T-helper 1 cell treated with Interleukin-12 subunit alpha and Interleukin-12 subunit beta and Interleukin-4 antibody, amounts not matched to agents 30 μg/mL and 1 μg/mL, for 36 hours (primary cell): ENCODE measurements around the gene RBFOX2.

Experiments used
- H3K27ac Mint-ChIP-seq: one replicate; pipeline ENCODE4 v1.8.0; 2021; ENCODE audit warnings: mild to moderate bottlenecking, mixed read lengths
- H3K27me3 Mint-ChIP-seq: one replicate; pipeline ENCODE4 v1.8.0; 2021; ENCODE audit warnings: low read depth, mixed read lengths
- H3K36me3 Mint-ChIP-seq: one replicate; pipeline ENCODE4 v1.8.0; 2021; ENCODE audit warnings: low read depth, mixed read lengths
- H3K4me1 Mint-ChIP-seq: one replicate; pipeline ENCODE4 v1.8.0; 2021; ENCODE audit warnings: low read depth, mixed read lengths
- H3K4me3 Mint-ChIP-seq: one replicate; pipeline ENCODE4 v1.8.0; 2021; ENCODE audit warnings: mild to moderate bottlenecking, moderate library complexity, mixed read lengths
- H3K9me3 Mint-ChIP-seq: one replicate; pipeline ENCODE4 v1.8.0; 2021; ENCODE audit warnings: mixed read lengths

Gene RBFOX2

DNA sequence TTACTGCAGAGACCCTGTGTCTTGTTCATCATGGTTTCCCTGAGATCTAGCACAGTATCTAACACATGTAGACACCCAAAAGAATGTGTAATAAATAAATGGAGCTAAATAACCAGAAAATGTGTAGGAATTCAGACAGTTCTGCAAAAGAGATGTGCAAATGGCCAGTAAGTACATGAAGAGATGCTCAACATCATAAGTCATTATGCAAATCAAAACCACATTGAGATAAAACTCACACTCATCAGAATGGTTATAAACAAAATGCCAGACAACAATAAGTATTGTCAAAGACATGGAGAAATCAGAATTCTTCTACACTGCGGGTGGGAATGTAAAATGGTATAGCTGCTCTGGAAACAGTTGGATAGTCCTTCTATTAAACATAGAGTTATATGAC is 88.5 kb downstream of the RBFOX2 start:
- Mint-ChIP-seq H3K27ac (no peak overlapping the region), H3K4me1 (no peaks in the 10 kb centered on the region), H3K27me3 (peaks cover 20% of the 10 kb centered on the region), H3K4me3 (no peak overlapping the region), H3K36me3 (no peaks in the 10 kb centered on the region), H3K9me3 (no peaks in the 10 kb centered on the region)

DNA sequence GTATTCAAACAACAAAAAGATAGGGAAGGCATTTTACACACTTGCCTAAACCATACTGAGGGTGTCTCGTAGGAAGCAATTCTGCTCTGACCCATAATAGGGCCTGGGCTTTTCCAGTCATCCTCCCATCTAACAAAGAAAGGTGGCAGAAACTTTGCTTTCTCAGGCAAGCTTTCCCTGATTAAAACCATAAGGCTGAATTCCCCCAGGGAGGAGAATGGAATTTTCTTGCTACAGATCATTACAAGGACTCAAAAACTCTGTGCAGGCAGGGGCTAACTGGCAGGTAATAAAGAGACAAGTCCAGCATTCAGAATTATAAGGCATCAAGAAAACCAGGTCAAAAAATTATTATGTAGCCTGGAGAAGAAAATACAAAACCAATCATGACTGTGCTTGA is 90.4 kb downstream of the RBFOX2 start:
- H3K4me3 Mint-ChIP-seq, result no peak overlapping the region
- H3K36me3 Mint-ChIP-seq, result no peaks in the 10 kb centered on the region
- no peaks in the 10 kb centered on the region for H3K4me1 Mint-ChIP-seq
- H3K27me3 Mint-ChIP-seq, result peaks cover 17% of the 10 kb centered on the region
- H3K9me3 Mint-ChIP-seq, result no peaks in the 10 kb centered on the region
- no peak overlapping the region for H3K27ac Mint-ChIP-seq

DNA sequence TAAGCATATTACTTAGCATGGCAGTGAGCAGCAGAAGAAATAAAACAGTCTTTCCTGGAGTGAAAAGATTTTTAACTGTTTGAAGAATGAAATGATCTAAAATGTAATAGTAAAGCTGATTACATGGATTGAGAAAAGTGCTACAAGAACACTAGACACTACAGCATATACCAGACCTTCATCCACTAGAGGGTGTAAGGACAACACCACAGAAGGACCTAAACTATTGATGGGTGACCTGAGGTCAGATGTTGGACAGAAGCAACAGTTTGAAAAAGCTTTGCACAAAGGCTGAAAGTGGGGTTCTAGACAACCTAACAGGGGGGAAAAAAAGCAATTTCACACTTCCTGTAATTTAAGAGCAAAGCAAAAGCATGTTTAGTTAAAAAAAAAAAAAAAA is 97.7 kb downstream of the RBFOX2 start:
- Mint-ChIP-seq H3K36me3 (no peaks in the 10 kb centered on the region), H3K4me3 (no peak overlapping the region), H3K4me1 (no peaks in the 10 kb centered on the region), H3K27ac (no peak overlapping the region), H3K9me3 (no peaks in the 10 kb centered on the region), H3K27me3 (peaks cover 8% of the 10 kb centered on the region)

DNA sequence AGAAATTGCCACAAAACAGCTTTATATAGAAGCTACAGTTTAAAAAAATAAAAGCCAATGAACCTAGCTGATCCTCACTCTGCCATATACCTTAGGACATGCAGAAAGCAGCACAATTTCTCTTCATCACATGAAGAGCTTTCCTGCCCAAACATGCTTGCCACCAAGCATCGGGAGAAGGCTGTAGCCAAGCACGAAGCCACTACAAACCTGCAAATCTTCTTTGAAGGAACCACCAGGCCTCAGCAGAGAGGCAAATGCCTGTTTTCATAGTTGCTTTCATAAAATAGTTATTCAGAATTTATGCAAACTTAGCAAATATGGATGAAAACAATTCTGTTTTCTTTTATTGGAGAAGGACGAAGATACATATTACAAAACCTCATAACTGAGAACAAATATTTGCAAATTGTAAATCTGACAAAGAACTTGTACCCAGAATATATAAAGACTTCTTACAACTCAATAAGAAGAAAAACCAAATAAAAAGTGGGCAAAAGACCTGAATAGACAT is 100.3 kb downstream of the RBFOX2 start:
- Mint-ChIP-seq H3K9me3 (no peaks in the 10 kb centered on the region), H3K36me3 (no peaks in the 10 kb centered on the region)

DNA sequence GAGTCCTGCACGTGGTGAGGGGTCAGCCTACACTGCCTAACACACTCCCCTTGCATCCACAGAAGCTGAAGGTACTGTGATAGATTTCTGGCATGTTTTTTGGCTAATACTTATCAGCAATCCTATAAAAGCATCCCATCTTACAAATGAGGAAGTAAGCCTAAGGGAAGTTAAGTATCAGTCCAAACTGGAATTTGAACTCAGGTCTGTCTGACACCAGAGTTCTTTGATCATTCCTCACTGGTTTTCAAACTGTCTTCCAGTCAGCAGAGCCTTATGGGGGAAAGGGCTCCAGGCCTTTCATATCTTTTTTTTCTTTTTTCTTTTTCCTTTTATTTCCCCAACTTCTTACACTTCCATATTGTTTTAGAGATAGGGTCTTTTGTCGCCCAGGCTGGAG is 105.6 kb downstream of the RBFOX2 start:
- Mint-ChIP-seq H3K36me3 (no peaks in the 10 kb centered on the region), H3K9me3 (no peaks in the 10 kb centered on the region)

More for the DNA sequence above, 100.3 kb downstream of the RBFOX2 start:
- Mint-ChIP-seq H3K27me3 (peaks cover 8% of the 10 kb centered on the region), H3K4me1 (no peaks in the 10 kb centered on the region), H3K4me3 (no peak overlapping the region), H3K27ac (no peak overlapping the region)

DNA sequence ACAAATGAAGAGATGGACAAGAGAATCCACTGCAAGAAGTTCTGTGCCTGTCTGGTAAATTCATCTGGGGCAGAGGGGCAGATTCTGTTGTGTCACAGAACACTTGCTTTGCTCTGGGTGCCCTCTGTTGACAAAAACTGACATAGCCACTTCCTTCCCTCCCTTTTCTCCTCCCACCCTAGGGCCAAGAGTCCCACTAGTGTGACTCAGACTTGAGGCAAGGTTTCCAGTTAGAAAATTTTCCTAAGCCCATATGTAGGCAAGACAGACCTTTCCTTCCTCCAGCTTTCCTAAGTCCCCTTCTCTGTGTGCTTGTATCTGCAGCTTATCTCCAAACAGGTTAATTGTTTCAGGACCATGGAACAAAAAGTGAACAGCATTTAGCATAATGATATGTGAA is 106.8 kb downstream of the RBFOX2 start:
- H3K4me3 Mint-ChIP-seq, result no peak overlapping the region
- H3K27ac Mint-ChIP-seq, result no peak overlapping the region
- no peaks in the 10 kb centered on the region for H3K9me3 Mint-ChIP-seq
- no peaks in the 10 kb centered on the region for H3K27me3 Mint-ChIP-seq
- H3K36me3 Mint-ChIP-seq, result no peaks in the 10 kb centered on the region
- H3K4me1 Mint-ChIP-seq, result no peaks in the 10 kb centered on the region

More for the DNA sequence above, 105.6 kb downstream of the RBFOX2 start:
- Mint-ChIP-seq H3K4me3 (no peak overlapping the region), H3K4me1 (no peaks in the 10 kb centered on the region), H3K27me3 (peaks cover 3% of the 10 kb centered on the region), H3K27ac (no peak overlapping the region)

DNA sequence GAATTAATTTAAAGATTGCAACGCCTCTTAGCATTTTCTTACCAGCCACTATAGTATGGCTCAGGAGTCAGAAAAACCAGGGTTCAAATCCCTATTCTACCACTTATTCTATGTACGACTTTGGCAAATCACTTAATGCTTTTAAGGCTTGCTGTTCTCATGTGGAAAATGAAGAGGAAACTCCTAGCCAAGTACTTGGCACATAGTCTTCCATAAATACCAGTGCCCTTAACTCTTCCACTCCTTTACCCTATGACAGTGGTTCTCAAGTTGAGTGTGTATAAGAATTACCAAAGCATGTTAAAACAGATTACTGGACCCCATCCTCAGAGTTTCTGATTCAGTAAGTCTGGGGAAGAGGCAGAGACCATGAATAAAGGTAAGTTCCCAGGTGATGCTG is 107.6 kb downstream of the RBFOX2 start:
- no peak overlapping the region for H3K4me3 Mint-ChIP-seq
- no peak overlapping the region for H3K27ac Mint-ChIP-seq
- H3K9me3 Mint-ChIP-seq, result no peaks in the 10 kb centered on the region
- H3K36me3 Mint-ChIP-seq, result no peaks in the 10 kb centered on the region
- H3K27me3 Mint-ChIP-seq, result no peaks in the 10 kb centered on the region
- H3K4me1 Mint-ChIP-seq, result no peaks in the 10 kb centered on the region

DNA sequence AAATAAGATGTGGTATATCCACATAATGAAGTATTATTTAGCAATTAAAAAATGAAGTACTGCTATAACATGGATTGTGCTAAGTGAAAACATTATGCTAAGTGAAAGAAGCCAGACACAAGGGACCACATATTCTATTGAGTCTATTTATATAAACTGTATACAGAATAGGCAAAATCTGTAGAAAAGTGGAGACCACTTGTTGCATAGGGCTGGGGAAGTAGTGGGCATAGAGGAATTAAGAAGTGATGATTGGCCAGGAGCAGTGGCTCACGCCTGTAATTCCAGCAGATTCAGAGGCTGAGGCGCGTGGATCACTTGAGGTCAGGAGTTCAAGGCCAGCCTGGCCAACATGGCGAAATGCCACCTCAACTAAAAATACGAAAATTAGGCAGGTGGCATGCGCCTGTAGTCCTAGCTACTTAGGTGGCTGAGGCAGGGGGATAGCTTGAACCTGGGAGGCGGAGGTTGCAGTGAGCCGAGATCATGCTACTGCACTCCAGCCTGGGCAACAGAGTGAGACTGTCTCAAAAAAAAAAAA is 109.6 kb downstream of the RBFOX2 start:
- Mint-ChIP-seq H3K9me3 (no peaks in the 10 kb centered on the region), H3K27me3 (no peaks in the 10 kb centered on the region), H3K27ac (no peak overlapping the region), H3K4me1 (peaks cover 15% of the 10 kb centered on the region), H3K4me3 (no peak overlapping the region), H3K36me3 (no peaks in the 10 kb centered on the region)

DNA sequence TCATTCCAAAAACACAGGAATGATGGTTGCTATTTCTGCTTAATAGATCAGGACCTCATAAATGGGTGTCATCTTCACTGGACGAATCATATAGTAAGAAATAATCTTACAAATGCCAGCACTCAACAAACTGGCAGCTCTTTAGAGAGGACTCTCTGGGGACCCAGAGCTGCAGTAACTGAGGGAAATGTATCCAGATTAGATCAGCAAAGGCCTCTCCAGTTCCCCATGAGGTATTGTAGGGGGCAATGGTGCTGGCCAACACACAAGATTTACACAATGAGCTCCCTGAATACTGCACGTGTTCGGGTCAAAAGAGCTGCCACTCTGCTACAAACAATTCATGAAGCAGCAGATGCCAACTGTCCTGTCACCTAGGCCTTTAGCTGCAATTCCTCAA is 110.2 kb downstream of the RBFOX2 start:
- H3K4me1 Mint-ChIP-seq, result peaks cover 15% of the 10 kb centered on the region

DNA sequence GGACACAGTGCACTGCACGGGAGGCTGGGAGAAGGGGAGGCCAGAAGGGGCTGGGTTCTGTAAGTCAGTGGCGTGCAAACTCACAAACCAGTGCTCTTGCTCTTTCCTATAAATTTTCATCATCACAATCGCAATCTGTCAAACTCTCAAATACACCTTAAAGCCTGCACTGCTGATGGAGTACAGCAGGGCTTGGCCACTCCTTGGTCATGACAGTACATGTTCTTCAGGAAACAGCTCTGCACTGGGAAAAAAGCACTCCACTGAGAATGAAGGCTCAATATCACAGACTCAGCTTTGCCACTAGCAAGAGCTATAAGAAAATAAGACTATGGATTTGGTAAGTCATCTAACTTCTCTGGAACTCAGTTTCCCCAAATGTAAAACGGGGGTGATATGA is 111.0 kb downstream of the RBFOX2 start:
- H3K4me3 Mint-ChIP-seq, result no peak overlapping the region
- no peaks in the 10 kb centered on the region for H3K36me3 Mint-ChIP-seq
- H3K27ac Mint-ChIP-seq, result no peak overlapping the region
- no peaks in the 10 kb centered on the region for H3K9me3 Mint-ChIP-seq
- H3K4me1 Mint-ChIP-seq, result peaks cover 15% of the 10 kb centered on the region
- H3K27me3 Mint-ChIP-seq, result no peaks in the 10 kb centered on the region

More for the DNA sequence above, 110.2 kb downstream of the RBFOX2 start:
- Mint-ChIP-seq H3K9me3 (no peaks in the 10 kb centered on the region), H3K4me3 (no peak overlapping the region), H3K27me3 (no peaks in the 10 kb centered on the region), H3K36me3 (no peaks in the 10 kb centered on the region), H3K27ac (no peak overlapping the region)

DNA sequence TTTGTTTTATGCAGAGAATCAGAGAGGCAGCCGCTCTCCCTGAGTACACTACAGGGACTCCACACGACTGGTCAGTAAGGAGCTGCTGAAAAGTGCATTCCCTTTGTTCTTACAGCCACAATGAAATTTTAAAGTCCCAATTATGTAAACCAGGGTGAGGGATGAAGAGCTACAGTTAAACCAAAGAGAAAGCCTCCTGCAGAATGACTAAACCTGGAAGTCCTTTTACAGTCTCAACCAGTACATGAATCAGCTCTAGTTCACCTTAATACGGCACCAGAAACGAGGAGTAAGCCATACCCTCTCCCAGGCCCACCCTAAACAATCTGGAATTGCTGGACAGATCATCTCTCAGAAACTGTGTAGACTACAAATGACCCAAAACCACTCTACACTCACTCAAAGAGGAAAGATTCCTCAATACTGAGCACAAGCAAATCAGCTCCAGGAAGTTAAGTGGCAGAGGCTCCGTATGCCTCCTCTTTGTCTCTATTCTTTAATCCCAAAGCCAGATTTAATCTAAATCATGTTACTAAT is 113.1 kb downstream of the RBFOX2 start:
- no peaks in the 10 kb centered on the region for H3K9me3 Mint-ChIP-seq
- H3K36me3 Mint-ChIP-seq, result no peaks in the 10 kb centered on the region
- no peak overlapping the region for H3K27ac Mint-ChIP-seq
- H3K4me1 Mint-ChIP-seq, result peaks cover 15% of the 10 kb centered on the region
- no peaks in the 10 kb centered on the region for H3K27me3 Mint-ChIP-seq
- peak overlapping the region; percentile 23 for H3K4me3 Mint-ChIP-seq

DNA sequence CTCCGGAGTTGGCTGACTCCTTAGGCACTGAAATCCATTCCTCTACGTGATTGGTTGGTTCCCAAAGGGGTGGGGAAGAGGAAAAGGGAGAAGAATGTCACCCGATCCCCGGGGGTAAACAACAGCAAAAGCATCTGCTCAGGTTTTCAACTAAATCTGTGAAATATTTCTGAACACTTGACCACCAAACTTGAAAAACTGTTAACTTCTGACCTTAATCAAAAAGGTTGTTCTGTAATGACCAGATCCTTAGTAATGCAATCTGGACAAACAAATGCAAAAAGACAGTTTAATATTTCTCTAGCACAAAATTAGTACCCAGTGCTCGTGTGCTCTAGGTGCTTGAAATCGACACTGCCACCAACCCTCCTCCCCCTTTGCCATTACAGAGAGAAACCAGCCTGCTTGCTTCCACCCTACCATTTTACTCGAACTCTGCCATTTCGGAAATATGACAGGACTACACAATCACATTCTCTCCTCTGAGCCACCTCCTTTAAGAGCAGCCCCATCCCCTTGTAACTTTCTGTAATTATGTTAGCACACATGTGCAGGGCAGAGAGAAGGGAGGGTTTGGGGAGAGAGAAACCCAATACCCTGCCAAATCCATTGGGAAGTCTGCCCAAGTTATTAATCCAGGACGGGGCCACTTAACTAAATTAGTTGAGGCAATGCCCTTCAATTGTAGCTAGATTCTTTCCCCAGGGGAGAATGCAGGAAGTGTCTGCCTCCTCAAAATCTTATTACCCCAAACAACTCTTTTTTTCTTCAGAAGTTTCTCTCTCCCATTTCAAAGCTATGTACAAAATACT is 113.8 kb downstream of the RBFOX2 start:
- Mint-ChIP-seq H3K9me3 (no peaks in the 10 kb centered on the region), H3K4me3 (peak overlapping the region; percentile 36), H3K4me1 (peaks cover 15% of the 10 kb centered on the region), H3K27me3 (no peaks in the 10 kb centered on the region), H3K27ac (no peak overlapping the region), H3K36me3 (no peaks in the 10 kb centered on the region)

DNA sequence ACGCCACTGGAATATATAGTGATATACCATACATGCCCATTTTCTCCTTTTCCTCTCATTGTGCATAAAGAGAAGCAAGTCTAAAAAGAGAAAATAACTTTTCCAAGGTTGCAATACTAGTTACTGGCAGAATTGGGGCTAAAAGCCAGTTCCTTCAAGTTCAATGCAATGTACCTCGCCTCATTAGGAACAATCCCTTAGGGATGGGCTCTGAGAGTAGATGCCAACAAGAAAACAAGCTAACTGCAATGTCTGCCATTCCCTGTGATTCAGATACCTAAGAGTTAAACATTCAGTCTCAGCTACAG is 114.3 kb downstream of the RBFOX2 start:
- Mint-ChIP-seq H3K36me3 (no peaks in the 10 kb centered on the region), H3K27ac (no peak overlapping the region), H3K4me1 (peaks cover 15% of the 10 kb centered on the region), H3K4me3 (peak overlapping the region; percentile 36), H3K27me3 (no peaks in the 10 kb centered on the region), H3K9me3 (no peaks in the 10 kb centered on the region)

DNA sequence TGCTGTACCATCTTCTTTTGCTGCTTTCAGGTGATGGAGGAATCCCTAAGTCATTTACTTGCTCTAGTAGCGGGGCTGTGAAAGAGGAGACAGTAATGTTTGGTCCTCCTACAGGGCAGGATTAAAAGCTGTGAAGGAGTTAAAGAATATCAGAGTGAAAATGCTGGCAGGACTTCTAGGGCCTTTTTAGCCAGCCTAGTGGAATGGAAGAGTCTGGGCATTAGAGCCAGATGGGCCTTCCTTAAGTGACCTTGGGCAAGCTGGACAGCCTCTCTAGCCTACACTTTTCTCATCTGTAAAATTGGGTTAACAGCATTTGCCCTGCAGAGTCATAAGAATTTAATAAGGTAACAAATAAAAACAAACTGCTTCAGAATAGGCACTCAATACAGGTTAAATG is 114.7 kb downstream of the RBFOX2 start:
- H3K9me3 Mint-ChIP-seq, result no peaks in the 10 kb centered on the region
- no peak overlapping the region for H3K27ac Mint-ChIP-seq

DNA sequence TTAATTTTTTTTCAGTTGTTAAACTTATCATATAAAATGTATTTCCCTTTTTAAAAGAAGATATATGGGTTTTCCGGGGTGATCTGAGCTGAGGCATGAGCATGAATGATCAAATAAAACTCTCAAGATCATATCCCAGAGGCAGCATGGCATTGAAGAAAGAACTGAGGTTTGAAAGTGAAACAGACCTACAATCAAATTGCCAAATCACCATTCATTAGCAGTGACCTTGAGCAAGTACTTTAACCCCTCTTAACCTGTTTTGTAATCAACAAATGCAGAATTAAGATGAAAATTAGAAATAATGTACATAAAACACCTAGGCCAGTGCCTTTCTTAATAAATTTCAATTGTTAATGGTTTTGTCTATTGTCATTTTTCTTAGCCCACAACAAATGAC is 116.0 kb downstream of the RBFOX2 start:
- no peaks in the 10 kb centered on the region for H3K36me3 Mint-ChIP-seq
- no peak overlapping the region for H3K4me3 Mint-ChIP-seq
- no peaks in the 10 kb centered on the region for H3K9me3 Mint-ChIP-seq
- H3K27me3 Mint-ChIP-seq, result no peaks in the 10 kb centered on the region
- H3K4me1 Mint-ChIP-seq, result peaks cover 15% of the 10 kb centered on the region
- H3K27ac Mint-ChIP-seq, result no peak overlapping the region

More for the DNA sequence above, 114.7 kb downstream of the RBFOX2 start:
- H3K4me1 Mint-ChIP-seq, result peaks cover 15% of the 10 kb centered on the region
- no peaks in the 10 kb centered on the region for H3K36me3 Mint-ChIP-seq
- H3K4me3 Mint-ChIP-seq, result no peak overlapping the region
- H3K27me3 Mint-ChIP-seq, result no peaks in the 10 kb centered on the region
